Activated T-helper 1 cell treated with anti-CD3 and anti-CD28 coated beads, Interleukin-12 subunit alpha, Interleukin-12 subunit beta, Interleukin-2, Interleukin-4 antibody, amounts not matched to agents 30 ng/mL and 10 ng/mL and 1 ng/mL, durations not matched to agents 14 hours and 24 hours and 36 hours (primary cell): ENCODE measurements around the gene CCM2. TPM values are rescaled to one million over a fixed set of nuclear protein-coding genes. Genes with fewer than 3 reads are reported as not detected.

ENCODE experiments used
- DNase-seq: peaks from one replicate; pipeline ENCODE4 v3.0.0; 2021; ENCODE audit warnings: low spot score
- H3K27ac Mint-ChIP-seq: one replicate; pipeline ENCODE4 v1.8.0; 2021; ENCODE audit warnings: mild to moderate bottlenecking, mixed read lengths
- H3K27me3 Mint-ChIP-seq: one replicate; pipeline ENCODE4 v1.8.0; 2022; ENCODE audit warnings: mild to moderate bottlenecking, moderate library complexity, mixed read lengths; ENCODE audit not compliant: insufficient read depth
- H3K36me3 Mint-ChIP-seq: one replicate; pipeline ENCODE4 v1.8.0; 2021; ENCODE audit warnings: low read depth, mixed read lengths
- H3K4me1 Mint-ChIP-seq: one replicate; pipeline ENCODE4 v1.8.0; 2021; ENCODE audit warnings: low read depth, mixed read lengths
- H3K4me3 Mint-ChIP-seq: one replicate; pipeline ENCODE4 v1.8.0; 2021; ENCODE audit warnings: mild to moderate bottlenecking, moderate library complexity, mixed read lengths
- H3K9me3 Mint-ChIP-seq: one replicate; pipeline ENCODE4 v1.8.0; 2021; ENCODE audit warnings: mixed read lengths
- intact Hi-C: fragments of 100-400 bp; cut with micrococcal nuclease; formaldehyde crosslinking; loops from one replicate; pipeline ENCODE4 v1.15.1; 2024
- total RNA-seq: library from RNA; stranded (reverse); gene quantifications from 2 replicates; pipeline ENCODE4 v1.2.3, GENCODE V29; 2022

CCM2 gene
- total RNA-seq, 1 donor from 2014 or later, result 65.5 TPM

DNA sequence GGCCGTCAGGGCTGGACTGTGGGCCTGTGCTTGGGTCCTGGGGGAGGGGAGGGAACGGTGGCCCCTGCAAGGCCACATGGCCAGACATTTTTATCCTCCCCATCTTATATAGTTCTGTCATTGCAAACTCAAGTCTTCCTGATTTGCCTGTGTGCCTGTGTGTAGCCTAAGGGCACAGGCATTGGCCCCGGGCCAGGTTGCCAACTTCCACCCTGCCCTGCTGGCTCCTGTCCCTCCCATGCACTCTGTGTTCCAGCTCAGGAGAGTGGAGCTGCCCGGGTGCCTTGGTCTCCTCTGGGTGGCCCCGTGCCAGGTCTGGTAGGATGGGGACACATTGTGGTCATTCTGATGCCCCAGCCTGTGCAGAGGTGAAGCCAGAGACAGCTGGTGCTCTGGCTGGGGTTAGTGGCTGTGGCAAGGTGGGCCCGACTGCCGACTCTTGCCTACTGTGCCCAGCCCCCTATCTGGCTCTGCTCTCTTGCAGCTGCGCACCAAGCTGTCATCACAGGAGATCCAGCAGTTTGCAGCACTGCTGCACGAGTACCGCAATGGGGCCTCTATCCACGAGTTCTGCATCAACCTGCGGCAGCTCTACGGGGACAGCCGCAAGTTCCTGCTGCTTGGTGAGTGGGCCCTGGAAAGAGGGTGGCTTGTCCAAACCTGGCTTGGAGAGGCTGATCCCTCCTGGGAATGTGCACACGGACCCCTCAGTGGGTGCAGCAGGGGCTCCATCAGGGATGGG lies 74.0 kb downstream of the CCM2 start:
- peaks cover 6% of the 10 kb centered on the region for H3K4me1 Mint-ChIP-seq
- no peak overlapping the region for H3K4me3 Mint-ChIP-seq
- no peaks in the 10 kb centered on the region for H3K9me3 Mint-ChIP-seq
- no peaks in the 10 kb centered on the region for H3K27me3 Mint-ChIP-seq
- no peak for DNase-seq
- peaks cover 40% of the 10 kb centered on the region for H3K36me3 Mint-ChIP-seq
- intact Hi-C loops, result no loop called here
- H3K27ac Mint-ChIP-seq, result no peak overlapping the region

DNA sequence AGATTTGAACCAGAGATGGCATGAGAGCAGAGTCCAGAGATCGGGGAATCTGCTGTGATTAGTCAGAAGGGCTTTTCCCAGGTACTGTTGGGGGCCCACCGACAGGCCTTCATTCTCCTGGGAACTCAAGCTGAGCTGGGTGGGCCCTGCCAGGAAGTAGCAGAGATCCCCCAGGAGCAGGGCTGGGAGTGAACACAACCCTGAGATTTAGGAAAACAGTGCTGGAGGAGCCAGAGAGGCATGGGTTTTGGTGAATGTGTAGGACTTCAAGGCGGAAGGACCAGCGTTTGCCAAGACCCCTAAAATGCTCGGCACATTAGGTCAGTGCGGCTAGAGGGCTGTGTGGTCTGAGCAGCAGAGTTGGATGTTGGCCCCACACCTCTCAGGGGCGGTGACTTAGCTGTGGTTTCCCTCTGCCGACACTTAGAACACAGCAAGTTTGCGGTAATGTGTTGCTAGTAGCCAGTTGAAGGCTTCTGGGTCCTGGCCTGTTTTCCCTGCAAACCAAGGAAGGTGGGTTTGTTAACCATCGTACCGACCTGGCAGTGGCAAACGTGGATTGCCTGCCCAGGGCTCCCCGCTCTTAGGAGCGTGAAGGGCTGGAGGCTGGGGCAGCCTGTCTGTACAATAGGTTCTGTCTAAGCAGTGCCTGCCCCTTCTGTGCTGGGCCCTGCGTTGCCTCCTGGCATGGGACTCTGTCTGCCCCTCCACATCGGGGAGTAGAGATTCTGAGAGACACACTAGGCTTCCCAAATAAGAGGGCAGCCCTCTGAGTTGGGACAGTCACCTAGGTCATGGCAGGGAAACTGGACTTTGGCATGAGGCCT lies 74.7 kb downstream of the CCM2 start:
- H3K36me3 Mint-ChIP-seq, result peaks cover 33% of the 10 kb centered on the region
- peaks cover 6% of the 10 kb centered on the region for H3K4me1 Mint-ChIP-seq
- intact Hi-C loops, result no loop called here
- DNase-seq, result no peak
- no peak overlapping the region for H3K27ac Mint-ChIP-seq
- H3K9me3 Mint-ChIP-seq, result no peaks in the 10 kb centered on the region
- no peaks in the 10 kb centered on the region for H3K27me3 Mint-ChIP-seq
- H3K4me3 Mint-ChIP-seq, result no peak overlapping the region

DNA sequence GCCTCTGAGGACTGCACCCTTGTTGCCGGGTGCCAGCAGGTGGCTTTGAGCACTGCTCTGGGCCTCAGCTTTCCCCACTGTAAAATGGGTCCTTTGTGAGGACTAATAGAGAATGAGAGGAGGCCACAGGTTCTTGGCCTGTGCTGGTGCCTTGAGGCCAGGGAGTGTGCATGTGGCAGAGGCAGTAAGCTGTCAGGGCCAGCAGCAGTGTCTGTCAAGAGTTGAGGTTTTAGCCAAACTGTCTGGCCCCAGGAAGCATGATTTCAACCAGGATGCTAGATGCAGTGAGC lies 75.3 kb downstream of the CCM2 start:
- Mint-ChIP-seq H3K4me3 (no peak overlapping the region), H3K36me3 (peaks cover 33% of the 10 kb centered on the region), H3K9me3 (no peaks in the 10 kb centered on the region), H3K27me3 (no peaks in the 10 kb centered on the region), H3K27ac (no peak overlapping the region), H3K4me1 (peaks cover 6% of the 10 kb centered on the region)
- no peak for DNase-seq
- intact Hi-C loops, result no loop called here

DNA sequence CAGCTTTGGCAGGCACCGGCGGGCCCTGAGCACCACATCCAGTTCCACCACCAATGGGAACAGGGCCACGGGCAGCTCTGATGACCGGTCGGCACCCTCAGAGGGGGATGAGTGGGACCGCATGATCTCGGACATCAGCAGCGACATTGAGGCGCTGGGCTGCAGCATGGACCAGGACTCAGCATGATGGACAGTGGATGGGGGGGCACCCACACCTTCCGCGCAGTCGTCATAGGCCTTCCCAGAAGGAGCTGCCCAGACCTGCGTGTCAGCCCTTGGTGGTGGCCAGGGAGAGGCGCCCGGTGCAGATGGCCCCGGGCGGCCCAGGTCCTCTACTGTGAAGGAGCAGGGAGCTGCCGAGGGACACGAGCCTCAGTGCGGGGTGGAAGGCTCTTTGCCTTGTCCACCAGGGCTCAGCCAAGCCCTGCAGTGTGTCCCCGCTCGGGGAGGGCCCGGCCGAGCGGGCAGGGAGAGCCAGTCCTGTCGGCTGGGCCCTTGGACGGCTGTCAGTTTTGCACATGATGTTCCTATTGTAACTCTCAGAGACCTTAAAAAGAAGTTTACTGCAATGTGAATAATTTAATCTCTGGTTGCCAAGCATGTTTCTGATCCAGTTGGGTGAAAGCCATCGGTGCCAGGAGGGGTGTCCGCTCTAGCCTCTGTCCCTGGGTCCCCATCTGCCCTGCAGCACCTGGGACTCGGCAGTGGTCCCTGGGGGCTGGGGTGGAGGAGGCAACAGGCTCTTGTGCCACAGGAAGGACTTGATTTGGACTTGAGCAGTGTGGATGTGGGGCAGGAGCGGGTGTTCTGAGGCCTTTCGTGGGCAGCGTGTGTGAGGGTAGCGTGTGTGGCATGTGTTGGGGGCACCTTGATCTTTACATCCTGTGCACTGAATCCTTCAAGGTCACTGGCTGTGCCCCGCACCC lies 76.1 kb downstream of the CCM2 start:
- no peaks in the 10 kb centered on the region for H3K27me3 Mint-ChIP-seq

DNA sequence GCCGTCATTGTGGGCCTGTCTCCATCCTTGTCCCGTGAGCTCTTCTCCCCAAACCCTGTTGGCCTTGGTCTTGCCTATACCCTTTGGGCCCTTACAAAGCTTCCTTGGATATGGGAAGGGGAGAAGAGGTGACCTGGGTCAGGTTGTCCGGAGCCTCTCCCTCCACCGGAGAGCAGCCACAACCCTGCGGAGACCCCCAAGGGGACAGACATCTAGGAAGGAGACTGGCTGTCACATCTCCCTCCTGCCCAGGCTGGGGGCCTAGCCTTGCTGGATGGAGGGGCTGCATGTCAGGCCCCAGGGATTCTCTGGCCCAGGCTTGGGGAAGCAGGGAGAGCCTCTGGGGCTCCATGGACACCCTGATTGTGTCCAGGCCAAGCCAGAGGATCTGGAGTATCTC lies 76.9 kb downstream of the CCM2 start:
- Mint-ChIP-seq H3K4me3 (no peak overlapping the region), H3K9me3 (no peaks in the 10 kb centered on the region), H3K27ac (peak overlapping the region; percentile 48), H3K36me3 (peaks cover 27% of the 10 kb centered on the region), H3K4me1 (peaks cover 2% of the 10 kb centered on the region), H3K27me3 (no peaks in the 10 kb centered on the region)
- intact Hi-C loops, result no loop called here
- DNase-seq, result no peak

More for the DNA sequence above, 76.1 kb downstream of the CCM2 start:
- Mint-ChIP-seq H3K9me3 (no peaks in the 10 kb centered on the region), H3K27ac (no peak overlapping the region), H3K36me3 (peaks cover 32% of the 10 kb centered on the region), H3K4me1 (peaks cover 6% of the 10 kb centered on the region), H3K4me3 (no peak overlapping the region)
- intact Hi-C loops, result no loop called here
- DNase-seq, result no peak

DNA sequence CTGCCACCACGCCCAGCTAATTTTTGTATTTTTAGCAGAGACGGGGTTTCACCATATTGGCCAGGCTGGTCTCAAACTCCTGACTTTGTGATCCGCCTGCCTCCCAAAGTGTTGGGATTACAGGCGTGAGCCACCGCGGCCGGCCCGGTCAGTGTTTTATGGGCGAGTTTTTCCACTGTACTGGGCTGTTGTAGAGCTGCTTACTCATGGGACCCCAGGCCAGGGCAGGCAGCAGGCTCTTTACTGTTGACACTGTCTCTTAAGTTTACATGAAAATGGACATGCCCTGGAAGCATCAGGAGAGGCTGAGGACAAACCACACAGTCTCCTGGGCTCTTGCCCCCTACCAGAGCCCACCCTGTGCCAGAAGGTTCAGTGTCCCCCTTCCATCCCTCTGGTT lies 77.6 kb downstream of the CCM2 start:
- Mint-ChIP-seq H3K27me3 (no peaks in the 10 kb centered on the region), H3K27ac (no peak overlapping the region), H3K4me3 (no peak overlapping the region), H3K4me1 (no peaks in the 10 kb centered on the region), H3K36me3 (peaks cover 22% of the 10 kb centered on the region), H3K9me3 (no peaks in the 10 kb centered on the region)
- no peak for DNase-seq
- intact Hi-C loops, result no loop called here

DNA sequence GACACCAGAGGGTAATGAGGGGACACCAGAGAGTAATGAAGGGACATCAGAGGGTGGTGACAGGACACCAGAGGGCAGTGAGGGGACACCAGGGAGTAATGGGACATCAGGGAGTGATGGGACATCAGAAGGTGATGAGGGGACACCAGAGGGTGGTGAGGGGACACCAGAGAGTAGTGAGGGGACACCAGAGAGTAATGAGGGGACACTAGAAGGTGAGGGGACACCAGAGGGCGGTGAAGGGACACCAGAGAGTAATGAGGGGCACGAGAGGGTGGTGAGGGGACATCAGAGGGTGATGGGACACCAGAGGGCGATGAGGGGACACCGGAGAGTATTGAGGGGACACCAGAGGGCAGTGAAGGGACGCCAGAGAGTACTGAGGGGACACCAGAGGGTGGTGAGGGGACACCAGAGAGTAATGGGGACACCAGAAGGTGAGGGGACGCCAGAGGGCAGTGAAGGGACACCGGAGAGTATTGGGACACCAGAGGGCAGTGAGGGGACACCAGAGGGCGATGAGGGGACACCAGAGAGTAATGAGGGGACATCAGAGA lies 78.2 kb downstream of the CCM2 start:
- no peak for DNase-seq
- H3K4me1 Mint-ChIP-seq, result no peaks in the 10 kb centered on the region
- H3K36me3 Mint-ChIP-seq, result peaks cover 16% of the 10 kb centered on the region
- no peaks in the 10 kb centered on the region for H3K9me3 Mint-ChIP-seq
- H3K27me3 Mint-ChIP-seq, result no peaks in the 10 kb centered on the region
- H3K27ac Mint-ChIP-seq, result peak overlapping the region; percentile 13
- intact Hi-C loops, result no loop called here
- peak overlapping the region; percentile 12 for H3K4me3 Mint-ChIP-seq

DNA sequence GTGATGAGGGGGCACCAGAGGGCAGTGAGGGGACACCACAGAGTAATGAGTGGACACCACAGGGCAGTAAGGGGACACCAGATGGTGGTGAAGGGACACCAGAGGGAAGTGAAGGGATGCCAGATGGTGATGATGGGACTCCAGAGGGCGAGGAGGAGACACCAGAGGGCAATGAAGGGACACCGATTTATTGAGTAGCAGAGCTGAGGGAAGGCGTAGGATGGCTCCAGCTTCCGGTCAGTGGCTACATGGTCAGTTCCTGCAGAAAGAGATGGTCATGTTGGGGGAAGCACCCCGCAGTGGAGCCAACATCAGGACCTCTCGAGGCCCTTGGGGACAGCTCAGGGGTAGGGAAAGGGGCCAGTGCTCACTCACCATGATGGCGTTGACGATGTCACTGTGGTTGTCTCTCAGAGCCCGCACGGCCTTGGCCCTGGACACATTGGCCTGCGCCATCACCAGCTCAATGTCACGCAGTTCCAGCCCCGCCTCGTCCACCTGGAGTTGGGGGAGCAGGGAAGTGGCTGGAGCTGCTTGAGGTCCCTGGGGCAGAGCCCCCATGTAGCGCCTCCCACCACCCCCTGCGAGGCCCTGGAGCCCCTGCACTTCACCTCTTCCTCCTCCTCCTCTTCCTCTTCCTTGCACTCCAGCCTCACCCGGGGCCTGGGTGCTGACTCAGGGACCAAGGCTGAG lies 80.4 kb downstream of the CCM2 start:
- peak overlapping the region; percentile 76 for H3K27ac Mint-ChIP-seq
- intact Hi-C loops, result no loop called here
- DNase-seq, result no peak

DNA sequence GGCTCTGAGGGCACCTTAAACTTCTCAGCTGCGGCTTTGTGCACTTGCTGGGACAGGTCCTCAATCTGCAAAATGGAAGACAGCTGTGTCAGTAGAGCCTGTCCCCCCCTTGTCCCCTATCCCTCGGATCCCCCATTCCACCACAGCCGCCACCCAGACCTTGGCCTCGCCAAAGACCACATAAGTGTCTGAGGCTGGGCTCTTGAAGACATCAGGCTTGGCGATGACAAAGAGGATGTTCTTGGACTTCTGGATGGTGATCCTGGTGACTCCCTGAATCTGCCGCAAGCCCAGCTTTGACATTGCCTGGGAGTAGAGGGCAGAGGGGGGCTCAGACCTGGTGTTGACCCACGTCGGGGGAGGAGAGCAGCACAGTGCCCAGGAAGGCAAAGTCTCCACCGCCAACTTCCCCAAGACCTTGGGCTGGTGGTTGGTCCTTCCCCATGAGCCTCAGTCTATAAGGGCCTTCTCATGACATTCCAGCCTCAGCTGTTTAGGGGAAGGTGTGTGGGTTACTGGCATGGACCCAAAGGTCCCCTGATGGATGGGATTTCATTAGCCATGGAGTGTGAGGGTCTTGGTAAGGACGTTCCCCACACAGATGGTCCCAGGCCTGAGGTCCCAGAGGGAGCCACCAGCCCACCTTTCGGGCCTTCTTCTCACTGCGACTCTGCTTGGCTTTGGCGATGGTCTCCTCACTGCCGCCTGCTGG lies 81.1 kb downstream of the CCM2 start:
- Mint-ChIP-seq H3K9me3 (no peaks in the 10 kb centered on the region), H3K27ac (no peak overlapping the region), H3K4me3 (no peak overlapping the region), H3K27me3 (no peaks in the 10 kb centered on the region), H3K36me3 (peaks cover 3% of the 10 kb centered on the region), H3K4me1 (no peaks in the 10 kb centered on the region)
- no peak for DNase-seq
- intact Hi-C loops, result no loop called here

More for the DNA sequence above, 80.4 kb downstream of the CCM2 start:
- Mint-ChIP-seq H3K9me3 (no peaks in the 10 kb centered on the region), H3K4me3 (no peak overlapping the region), H3K27me3 (no peaks in the 10 kb centered on the region), H3K4me1 (no peaks in the 10 kb centered on the region), H3K36me3 (peaks cover 3% of the 10 kb centered on the region)

DNA sequence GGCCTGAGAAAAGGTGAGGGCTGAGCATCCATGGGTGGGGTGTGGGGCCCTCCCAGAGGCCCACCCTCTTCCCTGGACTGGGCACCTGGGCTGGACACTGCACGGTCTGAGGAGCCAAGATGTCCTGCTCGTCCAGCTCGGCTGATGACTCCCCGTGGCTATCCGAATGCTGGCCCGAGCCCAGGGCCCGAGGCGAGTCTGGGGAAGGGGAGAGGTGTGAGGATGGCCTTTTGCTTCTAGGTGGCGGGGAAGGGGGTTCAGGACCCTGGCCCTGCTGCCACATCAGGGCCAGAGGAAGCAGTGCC lies 81.6 kb downstream of the CCM2 start:
- no peaks in the 10 kb centered on the region for H3K27me3 Mint-ChIP-seq
- no peak overlapping the region for H3K4me3 Mint-ChIP-seq
- no peaks in the 10 kb centered on the region for H3K36me3 Mint-ChIP-seq
- no peaks in the 10 kb centered on the region for H3K4me1 Mint-ChIP-seq
- H3K9me3 Mint-ChIP-seq, result no peaks in the 10 kb centered on the region
- DNase-seq, result no peak
- intact Hi-C loops, result no loop called here
- H3K27ac Mint-ChIP-seq, result no peak overlapping the region

DNA sequence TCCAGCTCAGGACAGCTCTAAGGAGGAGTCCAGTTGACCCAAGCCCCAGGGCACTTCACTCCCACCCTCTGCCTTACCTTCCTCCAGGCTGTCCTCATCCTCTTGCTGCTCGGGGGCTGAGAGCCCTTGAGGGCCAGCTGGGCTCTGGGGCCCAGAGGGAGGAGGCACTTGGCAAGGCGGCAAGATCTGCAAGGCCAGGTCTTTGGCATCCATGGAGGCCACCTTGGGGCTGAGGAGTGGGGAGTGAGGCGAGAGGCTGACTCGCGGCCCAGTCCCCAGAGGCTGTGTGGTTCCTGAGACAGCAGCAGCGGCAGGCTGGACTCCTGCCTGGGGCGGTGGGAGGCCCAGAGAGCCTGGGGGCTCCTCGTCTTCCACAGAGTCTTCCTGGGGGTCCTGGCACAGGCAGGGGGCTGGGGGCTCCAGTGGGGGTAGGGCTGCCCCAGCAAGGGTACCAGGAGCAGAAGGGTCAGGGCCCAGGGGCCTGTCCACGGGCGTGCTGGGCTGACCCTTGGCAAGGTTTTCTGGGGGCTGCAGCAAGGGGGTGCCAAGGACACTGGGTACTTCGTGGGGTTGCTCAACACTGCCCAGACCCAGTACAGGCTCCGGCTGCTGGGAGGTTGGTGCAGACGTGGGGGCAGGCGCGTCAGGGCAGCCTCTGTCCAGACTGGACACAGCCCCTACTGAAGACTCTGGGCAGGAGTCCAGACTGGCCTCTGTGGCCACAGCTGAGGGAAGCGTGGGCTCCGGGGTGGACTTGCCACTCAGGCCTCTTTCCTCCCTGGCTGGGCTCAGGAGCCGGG lies 82.2 kb downstream of the CCM2 start:
- Mint-ChIP-seq H3K27me3 (peaks cover 3% of the 10 kb centered on the region), H3K36me3 (no peaks in the 10 kb centered on the region), H3K9me3 (no peaks in the 10 kb centered on the region), H3K27ac (no peak overlapping the region), H3K4me1 (no peaks in the 10 kb centered on the region), H3K4me3 (no peak overlapping the region)
- no peak for DNase-seq
- intact Hi-C loops, result no loop called here
